Stimulated activated CD4-positive, alpha-beta T cell treated with anti-CD3 and anti-CD28 coated beads, Interleukin-1b, Interleukin-23, amount 100 ng/mL, for 4 hours (primary cell): ENCODE measurements around the gene CPLANE1.
"Not testable (repeated sequence)": the region's sequence is repeated elsewhere in the genome, so short reads cannot be mapped to it uniquely, and the experiment has no call there.

Experiments used
- DNase-seq, 2 donors: peaks; one replicate each; pipeline ENCODE4 v3.0.0-alpha.2; 2020; ENCODE audit warnings: low read depth in 2 of 2

Gene CPLANE1

DNA sequence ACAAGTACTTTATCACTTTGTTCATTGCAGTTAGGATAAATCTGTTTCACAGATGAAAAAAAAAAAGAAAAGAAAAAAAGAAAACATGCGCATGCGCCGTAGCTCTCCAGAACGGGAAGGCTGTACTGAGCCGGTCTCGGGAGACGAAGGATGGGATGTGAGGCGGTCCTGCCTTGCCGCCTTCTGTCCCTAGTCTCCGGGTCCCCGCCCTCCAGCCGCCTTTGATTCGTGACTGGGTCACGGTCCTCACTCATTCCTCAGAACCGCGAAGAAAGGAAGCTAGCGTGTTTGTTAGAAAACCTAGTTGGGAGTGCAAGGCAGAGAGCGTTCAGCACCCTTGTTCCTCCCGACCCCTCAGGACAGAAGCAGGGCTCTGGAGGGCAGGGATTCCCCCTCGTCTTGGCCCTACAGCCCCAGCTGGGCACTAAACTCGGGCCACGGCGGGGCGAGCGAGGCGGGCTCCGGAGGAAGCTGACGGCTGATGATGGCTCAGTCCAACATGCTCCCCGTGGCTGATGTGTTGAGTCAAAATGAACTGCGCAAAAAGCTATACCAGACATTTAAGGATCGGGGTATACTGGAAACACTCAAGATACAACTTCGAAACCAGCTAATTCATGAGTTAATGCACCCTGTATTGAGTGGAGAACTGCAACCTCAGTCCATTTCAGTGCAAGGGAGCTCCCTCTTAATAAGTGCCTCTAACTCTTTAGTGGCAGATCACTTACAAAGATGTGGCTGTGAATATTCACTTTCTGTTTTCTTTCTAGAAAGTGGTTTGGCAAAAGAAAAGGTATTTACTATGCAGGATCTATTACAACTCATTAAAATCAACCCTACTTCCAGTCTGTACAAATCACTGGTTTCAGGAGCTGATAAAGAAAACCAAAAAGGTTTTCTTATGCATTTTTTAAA, 40.0 kb downstream of the CPLANE1 start:
- peak in 1 of 2 donors; percentile 1 for DNase-seq

DNA sequence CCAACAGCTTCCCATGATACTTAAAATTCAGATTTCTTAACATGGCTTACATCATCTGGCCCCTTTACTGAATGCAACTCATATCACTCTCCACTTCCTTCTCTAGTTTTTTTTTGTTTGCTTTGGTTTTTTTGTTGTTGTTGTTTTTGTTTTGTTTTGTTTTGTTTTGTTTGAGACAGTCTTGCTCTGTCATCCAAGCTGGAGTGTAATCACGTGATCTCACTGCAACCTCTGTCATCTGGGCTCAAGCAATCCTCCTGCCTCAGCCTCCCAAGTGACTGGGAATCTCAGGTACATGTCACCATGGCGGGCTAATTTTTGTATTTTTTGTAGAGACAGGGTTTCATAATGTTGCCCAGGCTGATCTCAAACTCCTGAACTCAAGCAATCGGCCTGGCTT, 41.4 kb downstream of the CPLANE1 start:
- no peak for DNase-seq

GRCh38 chr5:37206736-37207135, 42.4 kb downstream of the CPLANE1 start:
- DNase-seq, result no peak

- no peak for DNase-seq
Measured at GRCh38 chr5:37198842-37199241, 50.3 kb downstream of the CPLANE1 start.

- no peak for DNase-seq
Measured at GRCh38 chr5:37198061-37198460, 51.1 kb downstream of the CPLANE1 start.

GRCh38 chr5:37197340-37198050, 51.7 kb downstream of the CPLANE1 start:
- DNase-seq, result no peak

DNA sequence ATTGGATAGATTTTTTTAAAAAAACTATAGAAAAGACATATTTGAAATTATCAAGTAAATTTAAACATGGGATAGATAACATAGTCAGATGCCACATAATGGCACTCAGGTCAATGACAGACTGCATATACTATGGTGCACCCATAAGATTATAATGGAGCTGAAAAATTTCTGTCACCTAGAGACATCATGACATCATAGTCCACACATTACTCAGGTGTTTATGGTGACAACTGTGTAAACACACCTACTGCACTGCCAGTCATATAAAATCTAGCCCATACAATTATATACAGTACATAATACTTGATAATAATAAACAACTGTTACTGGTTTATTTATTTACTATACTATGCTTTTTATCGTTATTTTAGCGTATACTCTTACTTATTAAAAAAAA, 58.6 kb downstream of the CPLANE1 start:
- DNase-seq, result no peak

GRCh38 chr5:37189355-37189754, 59.8 kb downstream of the CPLANE1 start:
- no peak for DNase-seq

DNA sequence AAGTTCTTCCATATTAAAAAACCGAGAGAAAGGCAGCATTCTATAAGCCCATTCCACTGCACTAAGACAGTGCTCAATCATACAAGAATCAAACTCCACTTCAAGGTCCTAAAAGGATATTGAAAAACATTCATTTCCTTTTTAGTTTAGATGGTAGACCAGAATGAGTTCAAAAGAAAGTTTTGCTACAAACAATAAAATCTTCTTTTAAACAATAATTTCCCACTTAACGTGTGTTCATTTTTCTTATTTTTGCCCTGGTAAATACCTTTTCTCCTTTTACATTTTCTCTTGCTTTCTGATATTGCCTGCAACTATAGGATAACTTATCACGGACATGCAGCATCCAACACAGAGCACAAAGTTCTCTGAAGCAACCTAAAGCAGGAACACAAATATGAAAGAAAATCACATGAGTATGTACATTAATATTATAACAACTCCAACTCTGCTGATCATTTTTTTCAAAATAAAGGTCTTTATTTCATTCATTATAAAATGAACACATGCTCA, 61.7 kb downstream of the CPLANE1 start:
- DNase-seq, result no peak

DNA sequence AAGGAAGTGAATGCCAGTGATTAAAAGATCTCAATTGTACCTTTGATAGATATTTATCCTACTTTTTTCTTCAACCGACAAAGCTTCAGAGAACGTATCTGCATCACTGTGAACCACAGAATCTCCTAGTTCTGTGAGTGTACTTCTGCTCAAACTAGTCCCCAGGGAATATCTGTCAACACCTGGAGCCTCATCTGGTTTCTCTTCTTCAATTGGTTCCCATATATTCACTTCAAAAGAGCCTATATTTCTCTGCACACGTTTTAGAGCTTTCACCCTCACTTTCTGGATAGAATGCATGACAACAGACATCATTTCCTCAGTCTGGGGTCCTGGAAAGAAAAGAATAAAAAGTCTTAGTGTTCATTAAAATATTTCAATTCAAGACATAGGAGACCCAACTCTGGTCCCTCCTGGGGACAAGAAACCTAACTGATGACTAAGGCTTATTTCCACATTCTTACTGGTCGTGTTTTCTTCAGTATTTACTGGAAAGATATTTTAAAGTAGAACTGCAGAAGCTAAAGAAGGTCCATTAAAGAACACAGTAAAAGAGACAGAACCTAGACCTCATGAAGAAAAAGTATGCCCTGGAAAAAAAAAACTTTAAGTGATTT, 64.3 kb downstream of the CPLANE1 start:
- DNase-seq, result no peak

DNA sequence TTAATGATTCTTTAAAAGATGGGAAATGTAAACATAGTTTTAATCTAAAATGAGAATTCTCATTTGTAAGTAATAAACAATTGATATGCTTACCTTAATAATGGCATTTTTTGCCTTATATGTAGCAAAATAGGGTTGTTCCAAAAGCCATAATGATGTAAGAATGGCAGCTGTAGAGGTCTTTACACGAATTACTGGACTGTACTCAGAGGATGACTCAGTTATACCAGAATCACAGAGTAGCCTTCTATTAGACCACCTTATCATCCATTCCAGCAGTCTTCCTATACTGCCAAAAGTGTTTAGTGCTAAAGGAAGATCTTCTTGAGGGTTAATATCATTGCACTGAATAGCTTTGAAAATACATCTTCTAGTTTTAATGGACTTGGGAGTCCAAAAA, 66.5 kb downstream of the CPLANE1 start:
- no peak for DNase-seq

DNA sequence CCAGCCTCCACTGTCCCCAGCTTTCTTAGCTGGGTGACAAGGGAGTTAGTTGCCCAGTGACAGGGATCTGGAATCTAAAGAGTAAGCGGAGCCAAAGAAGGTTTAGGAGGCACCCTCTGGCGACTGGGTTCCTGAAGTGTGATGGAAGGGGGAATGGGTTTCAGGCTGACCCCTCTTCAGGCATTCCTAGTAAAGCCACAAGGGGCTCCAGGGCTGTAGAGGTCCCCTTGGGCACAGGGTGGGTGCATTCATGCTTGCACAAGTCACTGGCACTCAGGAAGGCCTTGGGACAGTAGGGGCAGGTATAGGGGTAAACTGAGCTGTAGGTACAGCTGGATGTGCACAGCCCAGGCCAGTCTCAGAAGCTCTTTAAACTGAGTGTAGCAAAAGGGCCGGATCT, 74.2 kb downstream of the CPLANE1 start:
- no peak for DNase-seq

DNA sequence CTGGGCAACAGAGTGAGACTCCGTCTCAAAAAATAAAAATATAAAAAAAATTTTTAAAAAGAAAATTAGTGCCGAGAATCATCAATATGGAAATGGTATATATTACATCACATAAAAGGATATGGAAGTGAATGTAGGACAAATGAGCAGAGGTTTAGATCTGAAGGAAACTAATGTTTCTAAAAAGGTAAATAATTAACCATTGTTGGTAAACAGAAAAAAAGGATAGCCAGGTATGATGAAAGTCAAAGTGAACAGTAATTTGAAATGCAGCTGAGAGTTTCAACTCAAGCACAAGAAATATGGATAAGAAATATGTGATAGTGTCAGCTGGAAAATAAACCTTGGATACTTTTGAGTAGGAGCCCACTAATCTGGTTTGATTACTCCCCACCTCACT, 76.2 kb downstream of the CPLANE1 start:
- DNase-seq, result no peak

- no peak for DNase-seq
Measured at GRCh38 chr5:37170856-37171255, 78.3 kb downstream of the CPLANE1 start.

GRCh38 chr5:37166197-37166596, 83.0 kb downstream of the CPLANE1 start:
- no peak for DNase-seq

DNA sequence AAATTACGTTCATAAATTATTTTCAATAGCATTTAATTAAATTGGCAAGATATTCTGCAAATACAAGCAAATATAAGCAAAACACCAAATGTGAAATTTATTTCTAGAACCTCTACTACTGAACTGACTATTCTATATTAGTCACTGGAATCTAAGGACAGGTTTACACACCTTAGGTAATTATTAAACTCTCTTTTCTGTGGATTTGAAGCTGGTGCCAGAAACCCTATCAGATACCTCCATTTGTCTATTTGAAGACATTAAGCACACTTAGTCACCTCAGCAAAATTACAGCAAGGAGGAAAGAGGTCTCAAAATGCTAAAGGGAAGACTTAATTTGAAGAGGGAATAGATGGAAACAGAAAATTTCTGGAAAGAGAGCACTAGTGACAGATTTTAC, 83.4 kb downstream of the CPLANE1 start:
- DNase-seq, result no peak

DNA sequence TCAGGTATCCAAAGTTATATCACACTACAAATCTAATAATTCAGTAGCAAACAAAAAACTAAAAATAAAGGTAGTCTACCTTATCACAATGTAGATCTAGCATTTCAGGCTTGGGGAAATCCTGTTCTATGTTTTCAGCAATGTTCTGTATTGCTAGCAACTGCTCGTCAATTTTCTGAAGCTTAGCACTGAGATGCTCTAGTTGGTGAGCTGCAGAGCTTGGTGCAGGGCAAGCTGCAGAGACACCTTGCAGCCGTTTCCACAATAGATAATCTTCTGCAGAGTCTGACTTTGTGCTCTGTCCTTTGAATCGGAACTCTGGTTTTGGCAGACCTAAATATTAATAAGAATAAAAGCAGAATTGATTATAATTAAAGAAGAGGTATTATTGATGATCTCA, 95.5 kb downstream of the CPLANE1 start:
- no peak for DNase-seq

DNA sequence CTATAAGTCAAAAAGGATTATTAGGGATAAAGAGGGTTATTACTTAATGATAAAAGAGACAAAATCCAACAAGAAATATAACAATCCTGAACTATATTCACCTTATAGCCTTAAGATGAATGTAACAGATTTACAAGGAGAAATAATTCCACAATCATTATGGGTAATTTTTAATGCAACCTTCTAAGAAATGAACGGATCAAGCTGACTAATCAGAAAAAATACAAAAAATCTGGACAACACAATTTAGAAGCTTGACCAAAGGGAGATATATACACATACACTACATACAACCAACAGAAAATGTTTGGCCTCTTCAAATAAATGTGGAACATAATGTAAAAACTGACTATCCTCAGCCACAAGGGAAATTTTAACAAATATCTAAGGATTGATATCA, 102.3 kb downstream of the CPLANE1 start:
- DNase-seq, result no peak

- no peak for DNase-seq
Measured at GRCh38 chr5:37136694-37137093, 112.5 kb downstream of the CPLANE1 start.

DNA sequence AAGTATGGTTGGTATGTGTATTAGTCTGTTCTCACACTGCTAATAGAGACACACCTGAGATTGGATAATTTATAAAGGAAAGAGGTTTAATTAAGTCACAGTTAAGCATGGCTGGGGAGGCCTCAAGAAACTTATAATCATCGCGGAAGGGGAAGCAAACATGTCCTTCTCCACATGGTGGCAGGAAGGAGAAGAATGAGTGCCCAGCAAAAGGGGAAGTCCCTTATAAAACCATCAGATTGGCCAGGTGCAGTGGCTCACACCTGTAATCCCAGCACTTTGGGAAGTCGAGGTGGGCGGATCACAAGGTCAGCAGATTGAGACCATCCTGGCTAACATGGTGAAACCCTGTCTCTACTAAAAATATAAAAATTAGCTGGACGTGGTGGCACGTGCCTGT, 113.9 kb downstream of the CPLANE1 start:
- not testable (repeated sequence) for DNase-seq

GRCh38 chr5:37133939-37134338, 115.2 kb downstream of the CPLANE1 start:
- DNase-seq, result no peak

DNA sequence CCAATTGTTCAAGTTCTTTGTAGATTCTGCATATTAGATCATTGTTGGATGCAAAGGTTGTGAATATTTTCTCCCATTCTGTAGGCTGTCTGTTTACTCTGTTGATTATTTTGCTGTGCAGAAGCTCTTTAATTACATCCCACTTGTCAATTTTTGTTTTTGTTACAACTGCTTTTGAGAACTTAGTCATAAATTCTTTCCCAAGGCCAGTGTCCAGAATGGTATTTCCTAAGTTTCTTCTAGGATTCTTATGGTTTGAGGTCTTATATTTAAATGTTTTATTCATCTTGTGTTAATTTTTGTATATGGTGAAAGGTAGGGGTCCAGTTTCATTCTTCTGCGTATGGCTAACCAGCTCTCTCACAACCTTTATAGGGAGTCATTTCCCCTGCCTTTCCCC, 116.5 kb downstream of the CPLANE1 start:
- no peak for DNase-seq

GRCh38 chr5:37121465-37121864, 127.7 kb downstream of the CPLANE1 start:
- no peak for DNase-seq
